GM12875 (cell line): ENCODE results near the gene ALPI.

Experiments
- H3K4me3 ChIP-seq: one replicate; pipeline ENCODE4 v1.5.1; 2011; ENCODE audit warnings: low read depth, low read length, control low read depth
- TF ChIP-seq, protein P1 (sequence below): IDR thresholded peaks from 2 replicates; pipeline ENCODE4 v1.5.1; 2011; ENCODE audit warnings: low read depth, mild to moderate bottlenecking, control low read depth, inconsistent platforms, low read length, moderate library complexity, borderline replicate concordance; ENCODE audit not compliant: insufficient read depth

The ALPI gene

DNA sequence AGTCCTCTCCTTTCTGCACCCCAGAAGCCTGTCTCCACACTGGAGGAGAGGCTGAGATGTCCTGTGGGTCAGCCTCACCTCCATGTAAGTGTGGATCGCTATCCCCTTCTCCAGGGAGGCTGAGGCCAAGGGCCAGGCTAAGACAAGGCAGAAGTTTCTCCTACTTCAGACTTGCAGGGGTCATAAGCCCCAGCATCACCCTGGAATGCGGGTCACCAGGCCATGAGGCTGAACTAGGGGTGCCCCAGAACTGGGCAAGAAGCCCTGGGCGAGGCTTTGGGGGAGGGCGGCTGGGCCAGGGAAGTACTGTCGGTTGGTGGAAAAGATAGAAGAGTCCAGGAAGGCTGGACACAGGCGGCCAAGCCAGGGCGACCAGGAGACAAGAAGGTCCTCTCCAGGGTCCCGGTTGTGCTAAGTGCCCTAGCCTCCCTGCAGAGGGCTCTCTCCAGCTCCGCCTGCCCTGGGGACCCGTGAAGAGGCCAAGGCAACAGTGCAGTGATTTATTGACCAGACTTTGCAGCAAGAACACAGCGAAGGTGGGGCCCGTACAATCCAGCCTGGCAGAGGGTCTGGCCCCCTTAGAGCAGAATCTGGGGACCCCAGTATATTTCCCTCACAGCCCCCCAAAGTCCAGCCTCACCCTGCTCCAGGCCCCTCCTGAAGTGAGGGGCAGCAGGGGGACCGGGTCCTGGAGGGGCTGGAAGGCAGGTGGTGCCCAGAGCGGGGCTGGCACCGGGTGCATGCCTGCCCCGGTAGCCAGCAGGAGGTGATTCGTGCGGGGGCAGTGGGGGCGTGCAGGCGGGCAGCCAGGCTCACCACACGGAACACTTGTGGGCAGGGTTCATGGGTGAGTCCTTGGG is 23.6 kb downstream of the ALPI start:
- TF ChIP-seq, protein P1, sequence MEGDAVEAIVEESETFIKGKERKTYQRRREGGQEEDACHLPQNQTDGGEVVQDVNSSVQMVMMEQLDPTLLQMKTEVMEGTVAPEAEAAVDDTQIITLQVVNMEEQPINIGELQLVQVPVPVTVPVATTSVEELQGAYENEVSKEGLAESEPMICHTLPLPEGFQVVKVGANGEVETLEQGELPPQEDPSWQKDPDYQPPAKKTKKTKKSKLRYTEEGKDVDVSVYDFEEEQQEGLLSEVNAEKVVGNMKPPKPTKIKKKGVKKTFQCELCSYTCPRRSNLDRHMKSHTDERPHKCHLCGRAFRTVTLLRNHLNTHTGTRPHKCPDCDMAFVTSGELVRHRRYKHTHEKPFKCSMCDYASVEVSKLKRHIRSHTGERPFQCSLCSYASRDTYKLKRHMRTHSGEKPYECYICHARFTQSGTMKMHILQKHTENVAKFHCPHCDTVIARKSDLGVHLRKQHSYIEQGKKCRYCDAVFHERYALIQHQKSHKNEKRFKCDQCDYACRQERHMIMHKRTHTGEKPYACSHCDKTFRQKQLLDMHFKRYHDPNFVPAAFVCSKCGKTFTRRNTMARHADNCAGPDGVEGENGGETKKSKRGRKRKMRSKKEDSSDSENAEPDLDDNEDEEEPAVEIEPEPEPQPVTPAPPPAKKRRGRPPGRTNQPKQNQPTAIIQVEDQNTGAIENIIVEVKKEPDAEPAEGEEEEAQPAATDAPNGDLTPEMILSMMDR = no peak

DNA sequence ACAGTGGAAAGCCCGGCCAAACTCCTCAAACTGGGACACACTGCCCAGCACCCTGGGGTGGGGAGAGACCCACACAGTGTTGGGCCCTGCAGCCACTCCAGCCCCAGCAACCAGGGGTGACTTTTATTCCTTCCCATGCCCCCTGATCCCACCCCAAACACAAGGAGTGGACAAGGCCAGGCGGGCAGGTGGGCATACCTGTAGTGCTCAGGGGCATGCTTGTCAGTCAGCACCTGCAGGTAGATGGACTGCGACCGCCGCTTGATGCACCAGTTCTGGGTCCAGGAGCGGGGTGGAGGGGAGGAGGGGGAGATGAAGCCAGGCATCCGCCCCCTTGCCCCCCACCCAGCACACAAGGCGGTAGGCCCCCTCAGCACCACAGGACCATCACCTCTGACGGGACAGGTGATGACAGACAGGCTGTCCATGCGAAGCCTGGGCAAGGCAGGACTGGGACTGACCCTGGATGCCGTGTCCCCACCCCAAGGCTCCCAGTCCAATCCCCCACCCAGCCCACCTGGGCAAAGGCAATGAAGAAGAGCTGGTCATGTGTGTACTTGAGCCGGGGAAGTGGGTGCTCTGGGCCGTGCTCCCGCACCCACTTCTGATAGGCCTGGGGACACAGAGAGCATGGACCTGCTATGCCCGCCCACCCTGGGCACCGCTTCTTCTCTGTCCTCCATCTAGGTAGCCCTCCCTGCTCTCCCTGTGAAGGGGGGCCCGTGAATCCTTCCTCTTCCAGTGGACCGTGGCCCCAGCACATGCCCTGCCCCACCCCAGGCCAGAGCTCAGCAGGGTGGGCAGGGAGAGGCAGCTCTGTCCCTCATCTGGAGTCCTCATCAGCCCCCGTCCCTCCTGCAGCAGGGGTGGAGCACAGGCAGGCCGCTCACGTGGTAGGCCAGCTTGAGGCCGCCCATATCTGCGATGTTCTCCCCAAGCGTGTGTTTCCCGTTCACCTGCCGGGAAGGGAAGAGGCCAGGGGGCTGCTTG is 24.5 kb downstream of the ALPI start:
- H3K4me3 ChIP-seq = no peak overlapping the region
- TF ChIP-seq, protein P1 = no peak

More for the DNA sequence above, 23.6 kb downstream of the ALPI start:
- no peak overlapping the region for H3K4me3 ChIP-seq

DNA sequence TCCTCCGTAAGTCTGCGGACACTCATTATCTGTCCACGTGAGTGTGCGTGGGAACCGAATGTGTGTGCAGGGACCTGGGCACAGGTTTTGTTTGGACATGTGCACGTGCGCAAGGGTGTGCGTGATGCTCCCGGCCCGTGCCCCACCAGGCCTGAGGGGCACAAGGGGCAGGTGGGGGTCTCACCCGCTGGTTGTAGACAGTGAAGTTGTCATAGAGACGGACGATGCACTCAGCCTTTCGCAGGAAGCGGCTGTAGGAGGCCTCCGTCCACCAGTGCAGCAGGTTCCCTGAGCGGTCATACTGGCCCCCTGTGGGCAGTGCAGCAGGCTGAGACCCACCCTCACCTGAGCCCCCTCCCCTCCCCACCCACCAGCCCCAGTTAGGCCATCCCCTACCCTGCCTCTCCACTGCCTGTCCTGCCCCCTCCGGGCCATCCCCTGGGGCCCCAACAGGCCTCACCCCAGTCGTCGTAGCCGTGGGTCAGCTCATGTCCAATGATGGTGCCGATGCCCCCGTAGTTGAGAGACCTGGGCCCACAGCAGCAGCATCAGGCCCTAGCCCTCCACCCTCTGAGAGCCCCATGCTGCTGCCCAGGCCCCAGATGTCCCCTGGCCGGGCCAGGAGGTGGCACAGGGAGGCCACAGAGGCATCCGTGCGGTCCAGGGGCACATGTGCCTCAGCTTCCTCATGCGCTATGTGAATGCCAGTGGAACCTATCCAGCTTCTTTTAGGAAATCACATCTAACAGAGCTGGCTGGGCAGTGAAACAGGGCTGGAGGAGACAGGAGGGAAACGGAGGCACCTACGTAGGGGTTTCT is 25.6 kb downstream of the ALPI start:
- TF ChIP-seq, protein P1 = no peak

DNA sequence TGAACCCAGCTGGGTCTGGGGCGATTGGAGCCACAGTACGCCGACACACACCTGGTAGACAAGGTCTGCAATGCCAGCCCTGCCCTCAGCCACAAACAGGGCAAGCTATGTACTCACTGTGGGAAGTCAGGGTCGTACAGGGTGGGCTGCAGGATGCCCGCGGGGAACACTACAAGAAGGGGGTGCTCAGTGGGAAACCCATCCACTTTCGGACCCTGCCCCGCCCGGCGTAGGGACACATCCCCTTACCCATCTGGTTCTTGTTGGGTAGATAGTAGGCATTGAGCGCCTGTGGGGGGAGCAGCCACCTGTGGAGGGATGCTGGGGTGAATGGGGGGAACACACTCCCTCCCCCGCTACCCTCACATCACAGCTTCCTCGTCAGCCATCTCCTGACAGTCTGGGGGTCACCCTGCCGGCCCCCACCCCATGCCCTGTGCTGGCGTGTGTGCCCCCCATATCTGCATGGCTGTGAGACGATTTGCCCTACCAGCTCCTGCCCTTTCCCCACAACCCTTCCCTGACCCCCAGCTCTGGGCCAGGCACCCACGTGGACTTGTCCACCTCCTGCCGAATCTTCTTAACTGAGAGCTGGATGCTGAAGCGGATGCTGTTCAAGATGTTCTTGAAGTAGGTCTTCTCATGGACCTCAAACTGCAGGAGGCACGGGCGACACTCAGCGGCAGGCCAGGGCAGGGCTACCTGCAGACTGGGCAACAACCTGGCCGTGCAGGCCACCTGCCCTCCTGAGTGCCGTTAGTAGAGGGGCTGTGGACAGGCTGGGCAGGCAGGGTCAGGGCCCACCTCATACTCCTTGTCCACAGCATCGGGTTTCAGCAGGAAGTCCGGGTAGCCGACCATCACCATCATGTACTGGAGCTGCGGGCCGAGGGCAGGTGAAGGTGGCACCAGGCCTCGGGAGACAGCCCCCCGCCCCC is 26.6 kb downstream of the ALPI start:
- TF ChIP-seq, protein P1 = no peak
- H3K4me3 ChIP-seq = no peak overlapping the region

More for the DNA sequence above, 25.6 kb downstream of the ALPI start:
- no peak overlapping the region for H3K4me3 ChIP-seq

DNA sequence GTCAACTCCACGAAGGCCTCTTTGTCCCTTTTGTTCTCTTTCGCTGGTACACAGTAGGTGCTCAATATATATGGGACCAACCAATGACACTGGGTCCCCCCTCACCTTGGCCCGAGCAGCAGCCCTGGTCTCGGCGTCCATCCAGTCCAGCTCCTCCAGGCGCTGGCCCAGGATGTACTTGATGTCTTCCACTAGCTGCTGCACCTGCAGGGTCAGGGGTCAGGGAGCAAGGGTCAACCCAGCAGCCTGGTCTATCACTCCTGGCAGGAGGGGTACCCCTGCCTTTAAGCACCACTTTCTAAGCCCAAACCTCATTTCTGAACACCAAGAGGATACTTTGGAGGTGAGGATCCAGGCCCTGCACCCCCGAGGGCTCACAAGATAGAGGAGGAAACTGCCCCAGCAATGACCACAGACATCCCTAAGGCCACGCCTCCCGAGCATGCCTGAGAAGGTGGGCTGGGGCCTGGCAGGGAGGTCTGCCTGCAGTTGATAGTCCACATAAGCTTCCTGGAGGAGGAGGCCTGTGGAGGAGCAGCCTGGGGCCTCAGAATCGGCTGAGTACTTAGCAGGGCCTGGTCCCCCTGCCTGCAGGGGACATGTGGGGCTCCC is 27.5 kb downstream of the ALPI start:
- H3K4me3 ChIP-seq = no peak overlapping the region
- TF ChIP-seq, protein P1 = no peak
